ENCODE results near the gene ZDHHC1.

DNA sequence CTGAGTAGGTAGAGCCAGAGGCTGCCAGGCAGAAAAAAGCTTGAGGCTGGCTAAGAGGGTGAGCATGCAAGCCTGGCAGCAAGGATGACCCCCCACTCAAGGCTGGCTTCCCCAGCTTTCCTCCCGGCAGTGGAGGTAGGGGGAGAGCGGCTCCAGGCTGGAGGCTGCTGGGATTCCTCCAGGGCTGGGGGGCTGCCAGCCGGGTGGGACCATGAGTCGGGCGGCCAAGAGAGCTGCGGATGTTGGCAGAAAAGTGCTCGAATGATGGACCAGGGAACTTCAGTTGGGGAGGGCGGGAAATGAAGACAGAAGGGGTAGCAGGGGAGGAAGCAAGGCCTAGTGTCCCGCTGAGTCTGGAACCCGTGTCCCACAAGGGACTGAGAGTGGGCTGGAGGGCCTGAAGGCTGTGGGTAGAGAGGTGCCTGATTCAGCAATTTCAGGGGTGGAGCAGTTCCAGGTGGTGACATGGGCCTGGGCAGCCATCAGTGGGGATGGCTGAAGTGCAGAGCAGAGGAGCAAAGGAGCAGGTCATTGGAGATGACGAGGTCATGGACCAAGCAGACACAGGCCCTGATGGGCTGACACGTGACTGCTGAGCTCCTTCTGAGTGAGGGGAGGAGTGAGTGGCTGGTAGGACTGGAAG is 34.9 kb upstream of the ZDHHC1 start:
- TF ChIP-seq, protein P1, sequence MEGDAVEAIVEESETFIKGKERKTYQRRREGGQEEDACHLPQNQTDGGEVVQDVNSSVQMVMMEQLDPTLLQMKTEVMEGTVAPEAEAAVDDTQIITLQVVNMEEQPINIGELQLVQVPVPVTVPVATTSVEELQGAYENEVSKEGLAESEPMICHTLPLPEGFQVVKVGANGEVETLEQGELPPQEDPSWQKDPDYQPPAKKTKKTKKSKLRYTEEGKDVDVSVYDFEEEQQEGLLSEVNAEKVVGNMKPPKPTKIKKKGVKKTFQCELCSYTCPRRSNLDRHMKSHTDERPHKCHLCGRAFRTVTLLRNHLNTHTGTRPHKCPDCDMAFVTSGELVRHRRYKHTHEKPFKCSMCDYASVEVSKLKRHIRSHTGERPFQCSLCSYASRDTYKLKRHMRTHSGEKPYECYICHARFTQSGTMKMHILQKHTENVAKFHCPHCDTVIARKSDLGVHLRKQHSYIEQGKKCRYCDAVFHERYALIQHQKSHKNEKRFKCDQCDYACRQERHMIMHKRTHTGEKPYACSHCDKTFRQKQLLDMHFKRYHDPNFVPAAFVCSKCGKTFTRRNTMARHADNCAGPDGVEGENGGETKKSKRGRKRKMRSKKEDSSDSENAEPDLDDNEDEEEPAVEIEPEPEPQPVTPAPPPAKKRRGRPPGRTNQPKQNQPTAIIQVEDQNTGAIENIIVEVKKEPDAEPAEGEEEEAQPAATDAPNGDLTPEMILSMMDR (IDR thresholded peaks at IDR 0.05; ENCODE audit: low read depth, low read length) = no peak
- TF ChIP-seq EZH2phosphoT487 (IDR thresholded peaks at IDR 0.05; ENCODE audit: low read depth) = no peak

Measured in OCI-LY3 (cell line).